Tibial nerve (tissue), 4 donors: ENCODE data around the gene RNF141. TPM values are rescaled to one million over a fixed set of nuclear protein-coding genes. Genes with fewer than 3 reads are reported as not detected.

ENCODE experiments used
- DNase-seq, 2 donors: peaks; one replicate each; pipeline ENCODE4 v3.0.0-alpha.2; 2019; ENCODE audit warnings: low spot score in 2 of 2
- H3K27ac ChIP-seq, 4 donors: fragments of 200-600 bp; sonication (generic) in 3 of 4; one replicate each; pipeline ENCODE4 v1.5.1; 2017 to 2019; ENCODE audit warnings: mild to moderate bottlenecking in 1 of 4
- H3K27me3 ChIP-seq, 2 donors: fragments of 200-600 bp; sonication (generic) in 1 of 2; one replicate each; pipeline versions ENCODE4 v1.5.1 to v1.6.0; 2017 to 2019
- H3K36me3 ChIP-seq, 3 donors: fragments of 200-600 bp; sonication (generic); one replicate each; pipeline ENCODE4 v1.5.1; 2018 to 2019
- H3K4me1 ChIP-seq, 4 donors: fragments of 200-600 bp; sonication (generic) in 3 of 4; one replicate each; pipeline ENCODE4 v1.5.1; 2017 to 2019
- H3K4me3 ChIP-seq, 4 donors: fragments of 200-600 bp; sonication (generic) in 3 of 4; one replicate each; pipeline ENCODE4 v1.5.1; 2017 to 2019; ENCODE audit warnings: mild to moderate bottlenecking in 1 of 4, moderate library complexity in 1 of 4
- H3K9me3 ChIP-seq, 4 donors: fragments of 200-600 bp; sonication (generic) in 3 of 4; one replicate each; pipeline ENCODE4 v1.5.1; 2017 to 2019
- CTCF ChIP-seq, 5 experiments: fragments of 200-600 bp in 3 of 5; fragments of 450-650 bp in 2 of 5; sonication (generic) in 3 of 5; IDR thresholded peaks; one replicate each; pipeline ENCODE4 v1.5.1; 2016 to 2019; ENCODE audit warnings: antibody characterized with exemption in 5 of 5, mild to moderate bottlenecking in 3 of 5, moderate library complexity in 2 of 5
- EP300 ChIP-seq, 2 donors: sonication (generic); formaldehyde crosslinking; IDR thresholded peaks; one replicate each; pipeline ENCODE4 v1.6.1; 2017; ENCODE audit warnings: antibody characterized with exemption in 2 of 2, mild to moderate bottlenecking in 1 of 2
- POLR2A ChIP-seq, 2 donors: fragments of 450-650 bp; IDR thresholded peaks; one replicate each; pipeline ENCODE4 v1.6.1; 2017; ENCODE audit warnings: antibody characterized with exemption in 2 of 2, mild to moderate bottlenecking in 2 of 2, moderate library complexity in 2 of 2
- WGBS, 2 donors: methylation state at CpG; one replicate each; pipeline ENCODE4 v1.1.5; 2018; 5-methylcytosine and 5-hydroxymethylcytosine counted together
- total RNA-seq, 4 donors: library from RNA; depleted of rRNA; stranded (reverse); fragments of >200 nt; gene quantifications; one replicate each; pipeline ENCODE4 v1.1.0, GENCODE V29; 2016

RNF141 gene
- total RNA-seq, 4 donors from 2014 or later: 27.6 to 49.2 (median 40.5) TPM

DNA sequence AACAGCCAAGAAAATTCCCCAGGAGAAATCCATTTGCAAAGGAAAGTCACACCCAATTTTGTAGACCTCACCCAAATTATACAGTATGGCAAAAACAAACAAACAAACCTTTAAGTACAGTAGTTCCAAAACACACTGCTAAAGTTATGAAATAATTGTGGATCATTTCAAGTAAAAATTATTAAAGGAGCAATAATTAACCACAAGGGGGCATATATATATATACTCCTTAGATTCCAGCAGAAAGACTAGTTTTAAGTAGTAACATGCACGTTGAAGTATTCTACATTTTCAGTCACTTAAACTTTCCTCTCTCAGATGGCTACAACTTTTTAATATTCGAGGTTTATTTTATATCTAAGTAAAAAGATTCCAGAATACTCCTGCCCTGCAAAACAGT is 26.8 kb downstream of the RNF141 start:
- DNase-seq: no peak
- no peak overlapping the region for H3K4me3 ChIP-seq
- WGBS, 2 donors: 42 to 43% methylated on average over 2 of the region's 2 CpGs
- TF ChIP-seq CTCF (IDR thresholded peaks at IDR 0.05) (peak in 4 of 5 experiments; percentile 13 to 33 (median 19)), EP300 (IDR thresholded peaks at IDR 0.05) (no peak)
- H3K27ac ChIP-seq: no peak overlapping the region
- peaks cover 0 to 15% (median 0%) of the 10 kb centered on the region in 4 donors for H3K4me1 ChIP-seq
- H3K9me3 ChIP-seq: no peaks in the 10 kb centered on the region
- H3K36me3 ChIP-seq: peaks cover 0 to 15% (median 0%) of the 10 kb centered on the region in 3 donors
- no peaks in the 10 kb centered on the region for H3K27me3 ChIP-seq

GRCh38 chr11:10511181-10511621 is 29.8 kb downstream of the RNF141 start:
- peaks cover 0 to 15% (median 0%) of the 10 kb centered on the region in 4 donors for H3K4me1 ChIP-seq
- WGBS, 2 donors: 74 to 76% methylated on average over 10 of the region's 10 CpGs
- H3K9me3 ChIP-seq: no peaks in the 10 kb centered on the region
- no peak overlapping the region for H3K4me3 ChIP-seq
- DNase-seq: no peak
- TF ChIP-seq EP300 (IDR thresholded peaks at IDR 0.05) (no peak), POLR2A (IDR thresholded peaks at IDR 0.05) (no peak), CTCF (IDR thresholded peaks at IDR 0.05) (no peak)
- H3K27me3 ChIP-seq: no peaks in the 10 kb centered on the region
- no peak overlapping the region for H3K27ac ChIP-seq
- H3K36me3 ChIP-seq: peaks cover 0 to 6% (median 0%) of the 10 kb centered on the region in 3 donors

- no peak overlapping the region for H3K4me3 ChIP-seq
- H3K4me1 ChIP-seq: peaks cover 0 to 6% (median 0%) of the 10 kb centered on the region in 4 donors
- H3K27ac ChIP-seq: no peak overlapping the region
- H3K36me3 ChIP-seq: peaks cover 0 to 3% (median 0%) of the 10 kb centered on the region in 3 donors
- no peak for DNase-seq
- no peaks in the 10 kb centered on the region for H3K9me3 ChIP-seq
- H3K27me3 ChIP-seq: no peaks in the 10 kb centered on the region
- TF ChIP-seq EP300 (IDR thresholded peaks at IDR 0.05) (no peak), CTCF (IDR thresholded peaks at IDR 0.05) (no peak), POLR2A (IDR thresholded peaks at IDR 0.05) (no peak)
Measured at GRCh38 chr11:10506008-10506370, 35.0 kb downstream of the RNF141 start.

DNA sequence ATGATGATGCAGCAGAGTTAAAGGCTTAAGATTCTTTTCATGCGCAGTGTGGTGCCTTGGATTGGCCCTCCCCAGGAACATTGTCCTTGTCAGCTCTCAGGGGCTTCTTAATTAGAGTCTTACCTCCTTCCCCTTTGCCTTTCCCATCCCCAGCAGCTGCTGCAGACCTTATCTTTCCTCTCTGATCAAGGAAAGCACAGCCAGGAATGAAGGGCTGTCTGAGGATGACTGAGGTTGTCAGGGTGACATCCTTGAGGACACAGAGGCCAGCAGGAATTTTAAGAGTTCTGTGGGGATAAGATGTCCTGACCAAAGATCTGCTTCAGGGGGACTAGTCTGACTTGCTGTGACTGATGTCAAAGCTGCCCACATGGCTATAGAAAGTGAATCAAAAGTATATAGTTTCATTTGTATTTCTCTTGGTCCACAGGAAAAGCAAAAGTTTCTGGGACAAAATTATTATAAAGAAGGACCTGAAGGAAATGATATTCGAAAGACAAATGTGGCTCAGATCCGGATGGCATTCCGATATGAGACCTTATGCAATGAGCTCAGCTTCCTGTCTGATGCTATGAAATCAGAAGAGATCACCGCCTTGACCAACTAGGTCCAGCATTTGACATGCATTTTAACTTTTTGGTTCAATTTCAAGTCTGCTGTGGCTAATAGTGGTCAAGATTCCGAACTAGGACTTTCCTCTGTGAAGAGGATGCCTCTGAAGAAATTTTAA is 35.5 kb downstream of the RNF141 start:
- no peak overlapping the region for H3K27ac ChIP-seq
- WGBS, 2 donors: 87% methylated on average over 6 of the region's 6 CpGs

More for the DNA sequence above, 35.5 kb downstream of the RNF141 start:
- H3K4me1 ChIP-seq: peaks cover 0 to 6% (median 0%) of the 10 kb centered on the region in 4 donors
- H3K4me3 ChIP-seq: no peak overlapping the region
- DNase-seq: no peak
- H3K27me3 ChIP-seq: no peaks in the 10 kb centered on the region
- TF ChIP-seq POLR2A (IDR thresholded peaks at IDR 0.05) (no peak), CTCF (IDR thresholded peaks at IDR 0.05) (no peak), EP300 (IDR thresholded peaks at IDR 0.05) (no peak)
- no peaks in the 10 kb centered on the region for H3K36me3 ChIP-seq
- H3K9me3 ChIP-seq: no peaks in the 10 kb centered on the region
